Naive B cell (primary cell): ENCODE data around the gene ALG13. TPM values are rescaled to one million over a fixed set of nuclear protein-coding genes. Genes with fewer than 3 reads are reported as not detected.
"Not testable (repeated sequence)": the region's sequence is repeated elsewhere in the genome, so short reads cannot be mapped to it uniquely, and the experiment has no call there.

ENCODE experiments used
- ATAC-seq, 2 donors: fragments of 150-1000 bp; cut with Tn5 transposase; 2 replicates each; pipeline ENCODE4 v1.10.0; 2021; ENCODE audit warnings: low read depth in 2 of 2, mild to moderate bottlenecking in 2 of 2, moderate library complexity in 2 of 2
- DNase-seq: peaks from one replicate; pipeline ENCODE4 v3.0.0; 2022
- H3K27ac Mint-ChIP-seq, 6 donors: one replicate each; pipeline ENCODE4 v1.8.0; 2020 to 2022; ENCODE audit warnings: mild to moderate bottlenecking in 6 of 6, mixed read lengths in 6 of 6, moderate library complexity in 5 of 6, inconsistent platforms in 2 of 6
- H3K27me3 Mint-ChIP-seq, 3 donors: one replicate each; pipeline ENCODE4 v1.8.0; 2021 to 2022; ENCODE audit warnings: mixed read lengths in 3 of 3, mild to moderate bottlenecking in 1 of 3
- H3K36me3 Mint-ChIP-seq, 2 donors: one replicate each; pipeline ENCODE4 v1.8.0; 2020 to 2022; ENCODE audit warnings: mixed read lengths in 2 of 2, inconsistent platforms in 1 of 2, mild to moderate bottlenecking in 1 of 2
- H3K4me1 Mint-ChIP-seq, 3 donors: one replicate each; pipeline ENCODE4 v1.8.0; 2020 to 2022; ENCODE audit warnings: mixed read lengths in 3 of 3, inconsistent platforms in 1 of 3, mild to moderate bottlenecking in 1 of 3, moderate library complexity in 1 of 3
- H3K4me3 Mint-ChIP-seq, 8 donors: one replicate each; pipeline ENCODE4 v1.8.0; 2020 to 2022; ENCODE audit warnings: mild to moderate bottlenecking in 8 of 8, mixed read lengths in 8 of 8, moderate library complexity in 8 of 8, inconsistent platforms in 2 of 8
- H3K9me3 Mint-ChIP-seq, 7 donors: one replicate each; pipeline ENCODE4 v1.8.0; 2020 to 2022; ENCODE audit warnings: mixed read lengths in 7 of 7, mild to moderate bottlenecking in 5 of 7, inconsistent platforms in 2 of 7, moderate library complexity in 1 of 7
- polyA plus RNA-seq, 6 donors: library from polyadenylated mRNA; unstranded; fragments of 300-500 nt; fragmentation: Illumina TruSeq; gene quantifications; one replicate each; pipeline ENCODE4 v1.2.3, GENCODE V29; 2021; ENCODE audit warnings: low read depth in 6 of 6

Gene ALG13
- polyA plus RNA-seq, result 100 to 1,000 TPM in 3 of 6 donors, 10 to 100 TPM in 3; 77.9 to 139 (median 94.1) TPM

DNA sequence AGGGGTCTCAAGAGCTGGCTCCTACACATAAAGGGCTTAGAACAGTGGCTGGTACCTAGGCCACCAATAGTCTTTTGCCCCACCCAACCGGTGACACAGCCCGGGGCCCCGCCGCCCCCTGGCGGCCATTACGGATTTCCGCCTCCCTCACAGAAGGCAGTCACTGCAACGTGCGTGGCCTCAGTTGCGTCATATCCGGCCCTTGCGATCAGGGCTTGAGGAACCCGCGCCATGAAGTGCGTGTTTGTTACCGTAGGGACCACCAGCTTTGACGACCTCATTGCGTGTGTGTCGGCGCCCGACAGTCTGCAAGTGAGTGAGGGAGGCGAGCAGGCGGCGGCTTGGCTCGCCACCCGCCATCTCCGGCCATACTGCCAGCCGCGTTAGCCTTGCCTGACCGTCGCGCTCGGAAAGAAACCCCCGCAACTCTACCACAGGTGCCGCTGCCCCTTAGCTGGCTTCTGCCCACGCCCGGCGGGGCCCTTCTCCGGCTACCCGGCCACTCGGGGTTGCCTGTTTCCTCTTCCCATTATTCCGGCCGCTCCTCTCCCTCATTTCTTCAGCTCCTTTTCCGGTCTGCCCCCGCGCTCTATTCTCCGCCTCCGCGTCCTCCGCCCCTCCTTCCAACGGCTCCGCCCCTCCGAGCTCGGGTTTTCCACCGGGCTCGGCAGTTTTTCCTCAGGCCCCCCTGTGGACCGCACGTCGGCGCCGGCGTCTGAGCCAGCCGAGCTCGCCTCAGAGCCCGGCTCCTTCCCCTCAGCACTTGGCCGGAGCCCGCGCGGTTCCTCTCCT lies at the start of gene ALG13:
Gene ALG13 (plus strand): TSS at position 183 of the 792 bp plus-strand sequence. CDS start 49 bp downstream, at position 232.
- peak; percentile 87 to 91 for ATAC-seq
- Mint-ChIP-seq H3K4me3 (peak within 1 kb of the TSS; percentile 89 to 99 (median 95)), H3K36me3 (peaks cover 0 to 13% of the 10 kb centered on the region in 2 donors), H3K9me3 (peaks cover 0 to 5% (median 0%) of the 10 kb centered on the region in 7 donors), H3K4me1 (peaks cover 13 to 40% (median 16%) of the 10 kb centered on the region in 3 donors), H3K27me3 (no peaks in the 10 kb centered on the region), H3K27ac (peak within 1 kb of the TSS; percentile 99 to 100 (median 100))
- DNase-seq, result peak; percentile 89

DNA sequence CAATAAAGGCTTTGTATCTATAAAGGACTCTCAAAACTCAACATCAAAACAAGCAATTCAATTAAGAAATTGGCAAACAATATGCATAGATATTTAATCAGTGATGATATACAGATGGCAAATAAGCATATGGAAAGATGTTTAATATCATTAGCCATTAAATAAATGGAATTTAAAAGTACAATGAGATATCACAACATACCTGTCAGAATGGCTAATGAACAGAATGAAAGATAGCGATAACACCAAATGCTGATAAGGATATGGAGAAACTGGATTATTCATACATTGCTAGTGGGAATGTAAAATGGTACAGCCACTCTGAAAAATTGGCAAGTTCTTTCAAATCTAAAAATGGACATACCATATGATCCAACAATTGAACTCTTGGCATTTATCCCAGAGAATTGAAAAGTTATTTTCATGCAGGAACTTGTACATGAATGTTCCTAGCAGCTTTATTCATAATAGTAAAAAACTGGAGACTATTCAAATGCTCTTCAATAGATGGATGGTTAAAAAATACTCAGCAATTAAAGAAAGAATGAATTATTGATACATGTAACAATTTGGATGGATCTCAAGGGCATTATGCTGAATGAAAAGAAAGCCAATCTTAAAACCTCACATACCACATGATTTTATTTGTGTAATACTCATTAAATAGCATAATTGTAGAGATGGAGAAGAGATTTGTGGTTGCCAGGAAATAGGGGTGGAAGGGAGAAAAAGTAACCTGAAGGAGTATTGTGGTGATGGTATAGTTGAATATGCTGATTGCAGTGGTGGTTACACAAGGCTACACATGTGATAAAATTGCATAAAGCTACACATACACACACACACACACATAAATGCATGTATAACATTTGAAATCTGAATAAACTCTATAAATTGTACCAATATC lies 45.9 kb upstream of the ALG13 start:
- no peaks in the 10 kb centered on the region for H3K4me1 Mint-ChIP-seq
- no peak overlapping the region for H3K4me3 Mint-ChIP-seq
- DNase-seq, result no peak
- no peaks in the 10 kb centered on the region for H3K36me3 Mint-ChIP-seq
- no peaks in the 10 kb centered on the region for H3K27me3 Mint-ChIP-seq
- no peak for ATAC-seq
- H3K9me3 Mint-ChIP-seq, result no peaks in the 10 kb centered on the region
- H3K27ac Mint-ChIP-seq, result no peak overlapping the region

DNA sequence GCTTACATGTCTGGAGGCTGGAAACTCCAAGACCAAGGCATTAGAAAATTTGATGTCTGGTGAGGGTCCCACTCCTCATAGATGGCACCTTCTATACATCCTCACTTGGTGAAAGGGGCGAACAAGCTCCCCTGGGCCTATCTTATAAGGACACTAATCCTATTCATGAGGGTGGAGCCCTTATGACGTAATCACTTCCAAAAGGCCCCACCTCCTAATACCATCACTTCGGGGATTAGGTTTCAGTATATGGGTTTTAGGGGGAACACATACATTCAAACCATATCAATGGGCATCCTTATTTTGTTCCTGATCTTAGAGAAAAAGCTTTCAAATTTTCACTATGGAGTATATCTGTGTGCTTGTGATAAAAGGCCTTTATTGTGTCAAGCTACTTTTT lies 39.0 kb upstream of the ALG13 start:
- H3K4me1 Mint-ChIP-seq, result no peaks in the 10 kb centered on the region
- H3K4me3 Mint-ChIP-seq, result no peak overlapping the region
- no peak overlapping the region for H3K27ac Mint-ChIP-seq
- peaks cover 0 to 5% (median 0%) of the 10 kb centered on the region in 7 donors for H3K9me3 Mint-ChIP-seq
- no peaks in the 10 kb centered on the region for H3K36me3 Mint-ChIP-seq
- H3K27me3 Mint-ChIP-seq, result no peaks in the 10 kb centered on the region
- DNase-seq (no peak), ATAC-seq (no peak)

- not testable (repeated sequence) for H3K36me3 Mint-ChIP-seq, ATAC-seq, H3K4me3 Mint-ChIP-seq, H3K4me1 Mint-ChIP-seq, DNase-seq, H3K27ac Mint-ChIP-seq
- Mint-ChIP-seq H3K27me3 (peaks cover 0 to 11% (median 0%) of the 10 kb centered on the region in 3 donors), H3K9me3 (peaks cover 3 to 17% (median 5%) of the 10 kb centered on the region in 7 donors)
Observed at GRCh38 chrX:111645165-111645564, 35.8 kb upstream of the ALG13 start.

DNA sequence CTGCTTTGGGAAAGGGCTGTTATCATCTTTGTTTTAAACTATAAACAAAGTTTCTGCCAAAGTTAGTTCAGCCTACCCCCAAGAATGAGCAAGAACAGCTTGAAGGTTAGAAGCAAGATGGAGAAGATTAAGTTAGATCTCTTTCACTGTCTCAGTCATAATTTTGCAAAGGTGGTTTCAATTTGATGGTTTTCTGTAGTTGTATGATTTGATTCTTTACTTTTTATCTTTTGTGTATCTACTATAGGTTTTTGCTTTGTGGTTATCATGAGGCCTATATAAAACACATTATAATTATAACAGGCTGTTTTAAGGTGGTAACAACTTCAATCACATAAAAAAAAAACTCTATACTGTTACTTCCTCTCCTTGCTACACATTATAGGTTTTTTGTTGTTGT lies 35.4 kb upstream of the ALG13 start:
- H3K9me3 Mint-ChIP-seq, result peaks cover 3 to 17% (median 5%) of the 10 kb centered on the region in 7 donors
- H3K4me3 Mint-ChIP-seq, result no peak overlapping the region
- peaks cover 0 to 9% of the 10 kb centered on the region in 2 donors for H3K36me3 Mint-ChIP-seq
- no peaks in the 10 kb centered on the region for H3K4me1 Mint-ChIP-seq
- H3K27me3 Mint-ChIP-seq, result peaks cover 0 to 11% (median 0%) of the 10 kb centered on the region in 3 donors
- H3K27ac Mint-ChIP-seq, result no peak overlapping the region
- no peak for ATAC-seq
- no peak for DNase-seq

DNA sequence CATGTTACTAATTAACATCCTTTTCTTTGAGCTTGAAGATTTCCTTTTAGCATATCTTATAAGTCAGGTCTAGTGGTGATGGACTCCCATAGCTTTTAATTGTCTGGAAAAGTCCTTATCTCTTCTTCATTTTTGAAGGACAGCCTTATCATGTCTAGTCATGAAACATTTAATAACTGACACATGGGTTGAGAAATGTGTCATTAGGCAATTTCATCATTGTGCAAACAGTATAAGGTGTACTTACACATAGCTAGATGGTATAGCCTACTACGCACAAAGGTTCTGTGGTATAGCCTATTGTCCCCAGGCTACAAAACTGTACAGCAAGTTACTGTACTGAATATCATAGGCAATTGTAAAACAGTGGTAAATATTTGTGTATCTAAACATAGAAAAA lies 34.5 kb upstream of the ALG13 start:
- Mint-ChIP-seq H3K27ac (no peak overlapping the region), H3K27me3 (peaks cover 0 to 11% (median 0%) of the 10 kb centered on the region in 3 donors), H3K4me1 (no peaks in the 10 kb centered on the region), H3K36me3 (peaks cover 0 to 9% of the 10 kb centered on the region in 2 donors), H3K9me3 (peaks cover under 1 to 17% (median 3%) of the 10 kb centered on the region in 7 donors), H3K4me3 (no peak overlapping the region)
- no peak for DNase-seq
- no peak for ATAC-seq

DNA sequence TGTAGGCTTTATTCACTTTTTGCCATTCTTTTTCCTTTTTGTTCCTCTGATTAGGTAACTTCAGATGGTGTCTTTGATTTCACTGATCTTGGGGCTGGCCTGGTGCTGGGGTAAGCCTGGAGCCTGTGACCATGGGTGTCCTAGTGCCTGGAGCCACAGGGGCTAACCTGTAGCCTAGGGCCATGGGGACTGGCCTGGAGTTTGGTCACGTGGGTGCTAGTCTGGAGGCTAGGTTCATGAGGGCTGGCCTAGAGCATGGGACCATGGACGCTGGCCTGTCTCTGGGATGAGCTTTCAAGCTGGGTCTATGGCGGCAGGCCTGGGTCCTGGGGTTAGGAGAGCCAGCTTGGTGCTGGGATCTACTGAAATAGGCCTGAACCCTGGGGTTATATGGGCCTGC lies 32.2 kb upstream of the ALG13 start:
- no peaks in the 10 kb centered on the region for H3K4me1 Mint-ChIP-seq

DNA sequence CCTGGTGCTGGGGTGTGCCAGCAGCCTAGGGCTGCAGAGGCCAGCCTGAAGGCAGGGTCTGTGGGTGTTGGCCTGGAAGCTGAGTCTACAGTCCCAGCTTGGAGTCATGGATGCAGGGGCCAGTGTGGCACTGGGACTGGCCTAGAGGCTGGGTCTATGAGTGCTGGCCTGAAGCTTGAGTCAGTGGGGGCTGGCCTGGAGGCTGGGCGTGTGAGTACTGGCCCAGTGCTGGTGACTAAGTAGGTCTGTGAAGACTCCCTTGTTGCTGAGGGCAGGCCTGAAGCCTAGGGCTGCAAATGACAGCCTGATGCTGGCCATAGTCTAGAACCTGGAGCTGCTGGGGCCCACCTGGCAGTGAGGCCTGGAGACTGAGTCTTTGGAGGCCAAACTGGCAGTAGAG lies 31.3 kb upstream of the ALG13 start:
- Mint-ChIP-seq H3K4me3 (peak overlapping the region in 1 of 8 donors; percentile 41), H3K9me3 (peaks cover 0 to 17% (median 3%) of the 10 kb centered on the region in 7 donors), H3K4me1 (no peaks in the 10 kb centered on the region), H3K27ac (no peak overlapping the region), H3K27me3 (peaks cover 0 to 11% (median 0%) of the 10 kb centered on the region in 3 donors), H3K36me3 (peaks cover 0 to 9% of the 10 kb centered on the region in 2 donors)
- DNase-seq (no peak), ATAC-seq (no peak)

More for the DNA sequence above, 32.2 kb upstream of the ALG13 start:
- peaks cover 0 to 11% (median 0%) of the 10 kb centered on the region in 3 donors for H3K27me3 Mint-ChIP-seq
- DNase-seq (no peak), ATAC-seq (no peak)
- H3K4me3 Mint-ChIP-seq, result no peak overlapping the region
- peaks cover 0 to 9% of the 10 kb centered on the region in 2 donors for H3K36me3 Mint-ChIP-seq
- no peak overlapping the region for H3K27ac Mint-ChIP-seq
- H3K9me3 Mint-ChIP-seq, result peaks cover 0 to 17% (median 3%) of the 10 kb centered on the region in 7 donors

DNA sequence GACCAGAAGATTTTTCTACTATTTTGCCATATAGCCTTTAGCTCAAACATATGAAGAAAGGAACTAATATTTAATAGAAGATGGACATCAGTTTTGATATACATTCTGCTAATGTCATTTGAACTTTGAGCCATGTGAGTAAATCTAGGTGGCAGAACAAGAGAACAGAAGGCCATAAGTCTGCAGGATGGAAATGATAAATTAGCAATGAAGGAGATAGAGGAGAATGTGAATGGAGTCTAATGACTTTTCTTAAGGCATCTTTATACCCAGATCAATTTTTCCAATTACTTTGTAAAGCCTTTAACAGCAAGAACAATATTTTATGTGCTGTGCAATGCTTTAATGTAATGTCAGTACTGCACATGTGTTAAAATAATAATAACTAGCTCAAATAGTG lies 30.1 kb upstream of the ALG13 start:
- Mint-ChIP-seq H3K4me3 (no peak overlapping the region), H3K36me3 (peaks cover 0 to 9% of the 10 kb centered on the region in 2 donors), H3K27ac (no peak overlapping the region), H3K9me3 (peaks cover 0 to 17% (median 3%) of the 10 kb centered on the region in 7 donors), H3K27me3 (peaks cover 0 to 11% (median 0%) of the 10 kb centered on the region in 3 donors), H3K4me1 (no peaks in the 10 kb centered on the region)
- ATAC-seq, result no peak
- DNase-seq, result no peak

DNA sequence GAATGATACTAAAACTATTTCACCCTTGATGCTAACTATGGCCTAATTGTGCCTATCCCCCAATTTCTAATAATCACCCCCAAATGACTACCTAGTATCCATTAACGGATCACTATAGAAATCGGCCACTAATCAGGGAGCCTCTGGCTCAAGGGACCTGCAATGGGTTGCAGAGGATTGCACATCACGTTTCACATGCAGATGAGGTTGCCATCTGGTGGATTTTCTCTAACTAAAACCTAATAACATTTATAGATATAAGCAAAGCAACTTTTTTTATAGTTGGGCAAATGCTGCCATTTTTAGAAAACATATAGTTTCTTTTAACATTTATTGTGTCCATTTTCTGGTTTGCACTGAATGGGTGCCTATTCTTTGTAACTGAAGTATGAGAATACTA lies 28.3 kb upstream of the ALG13 start:
- DNase-seq (no peak), ATAC-seq (no peak)
- no peaks in the 10 kb centered on the region for H3K4me1 Mint-ChIP-seq
- peaks cover 0 to 9% of the 10 kb centered on the region in 2 donors for H3K36me3 Mint-ChIP-seq
- no peak overlapping the region for H3K4me3 Mint-ChIP-seq
- peaks cover 0 to 12% (median 3%) of the 10 kb centered on the region in 7 donors for H3K9me3 Mint-ChIP-seq
- H3K27me3 Mint-ChIP-seq, result peaks cover 0 to 11% (median 0%) of the 10 kb centered on the region in 3 donors
- no peak overlapping the region for H3K27ac Mint-ChIP-seq

GRCh38 chrX:111661241-111661640 lies 19.7 kb upstream of the ALG13 start:
- Mint-ChIP-seq H3K4me3 (peak overlapping the region in 1 of 8 donors; percentile 75), H3K27ac (peak overlapping the region in 5 of 6 donors; percentile 45 to 95 (median 58)), H3K36me3 (no peaks in the 10 kb centered on the region), H3K27me3 (no peaks in the 10 kb centered on the region), H3K4me1 (peaks cover 11 to 23% (median 16%) of the 10 kb centered on the region in 3 donors), H3K9me3 (peaks cover 0 to 3% (median 0%) of the 10 kb centered on the region in 7 donors)
- ATAC-seq (peak in 1 of 2 donors; percentile 37), DNase-seq (no peak)

GRCh38 chrX:111662292-111662691 lies 18.7 kb upstream of the ALG13 start:
- Mint-ChIP-seq H3K4me1 (peaks cover 11 to 23% (median 16%) of the 10 kb centered on the region in 3 donors), H3K4me3 (no peak overlapping the region), H3K9me3 (peaks cover 0 to 3% (median 0%) of the 10 kb centered on the region in 7 donors), H3K27me3 (no peaks in the 10 kb centered on the region), H3K36me3 (no peaks in the 10 kb centered on the region), H3K27ac (no peak overlapping the region)
- no peak for DNase-seq
- ATAC-seq, result no peak

- Mint-ChIP-seq H3K36me3 (no peaks in the 10 kb centered on the region), H3K27me3 (peaks cover 0 to 13% (median 0%) of the 10 kb centered on the region in 3 donors), H3K9me3 (no peaks in the 10 kb centered on the region), H3K27ac (no peak overlapping the region), H3K4me3 (no peak overlapping the region), H3K4me1 (no peaks in the 10 kb centered on the region)
- no peak for ATAC-seq
- DNase-seq, result no peak
Observed at GRCh38 chrX:111671668-111672067, 9.3 kb upstream of the ALG13 start.
